HL-60 (cell line): Measurements from ENCODE around the gene NHERF1.

Experiments used
- CTCF ChIP-seq: IDR thresholded peaks from one replicate; pipeline ENCODE4 v1.5.1; 2011; ENCODE audit warnings: low read length, control low read depth, inconsistent platforms; ENCODE audit not compliant: insufficient read depth
- REST ChIP-seq: IDR thresholded peaks from 2 replicates; pipeline ENCODE4 v1.6.1; 2012; ENCODE audit warnings: low read depth; ENCODE audit not compliant: insufficient replicate concordance

GRCh38 chr17:74722782-74723181, 25.6 kb upstream of the NHERF1 start:
- no peak for TF ChIP-seq CTCF
- no peak for TF ChIP-seq REST
